Suppressor macrophage treated with lipopolysaccharide for 4 hours (primary cell): Measurements from ENCODE around the gene FXN.
"Not testable (repeated sequence)": the region's sequence is repeated elsewhere in the genome, so short reads cannot be mapped to it uniquely, and the experiment has no call there.

Source experiments
- DNase-seq: peaks from one replicate; pipeline ENCODE4 v3.0.0-alpha.2; 2020

The FXN gene

DNA sequence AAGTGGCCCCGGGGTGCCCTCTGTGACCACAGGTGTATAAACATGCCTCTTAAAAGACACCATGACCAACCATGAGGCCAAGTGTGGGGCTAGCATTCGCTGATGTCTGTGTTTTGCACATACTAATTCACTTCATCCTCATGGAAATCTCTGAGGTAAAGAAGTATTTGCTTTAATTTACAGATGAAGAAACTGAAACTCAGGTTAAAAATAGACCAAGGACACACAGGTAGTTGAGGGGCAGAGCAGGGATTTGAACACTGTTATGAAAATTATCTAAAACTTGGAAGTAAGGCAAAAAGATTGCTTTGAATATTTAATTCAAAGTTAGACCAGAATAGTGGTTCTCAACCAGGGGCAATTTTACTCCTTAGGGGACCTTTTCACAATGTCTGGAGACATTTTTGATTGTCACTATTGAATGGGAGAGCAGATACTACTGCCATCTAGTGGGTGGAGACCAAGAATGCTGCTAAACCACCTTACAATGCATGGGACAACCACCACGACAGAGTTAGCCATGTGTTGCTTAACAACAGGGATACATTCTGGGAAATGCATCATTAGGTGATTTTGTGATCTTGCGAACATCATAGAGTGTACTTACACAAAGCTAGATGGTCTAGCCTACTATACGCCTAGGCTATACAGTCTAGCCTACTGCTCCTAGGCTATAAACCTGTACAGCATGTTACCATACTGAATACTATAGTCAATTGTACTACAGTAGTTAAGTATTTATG, 8.0 kb upstream of the FXN start:
- peak; percentile 63 for DNase-seq

DNA sequence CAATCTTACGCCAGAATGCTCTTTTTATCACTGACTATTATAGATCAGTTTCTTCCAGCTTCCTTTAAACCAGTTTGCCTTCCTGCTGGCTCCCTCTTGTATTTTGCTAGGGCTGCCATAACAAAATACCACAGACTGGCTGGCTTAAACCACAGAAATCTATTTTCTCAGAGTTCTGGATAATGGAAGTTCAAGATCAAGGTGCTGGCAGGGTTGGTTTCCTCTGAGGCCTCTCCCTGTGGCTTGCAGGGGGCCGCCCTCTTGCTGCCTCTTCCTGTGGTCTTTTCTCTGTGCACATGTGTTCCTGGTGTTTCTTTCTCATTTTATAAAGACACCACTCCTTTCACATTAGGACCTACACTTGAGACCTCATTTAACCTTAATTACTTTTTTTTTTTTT, 6.8 kb upstream of the FXN start:
- no peak for DNase-seq

DNA sequence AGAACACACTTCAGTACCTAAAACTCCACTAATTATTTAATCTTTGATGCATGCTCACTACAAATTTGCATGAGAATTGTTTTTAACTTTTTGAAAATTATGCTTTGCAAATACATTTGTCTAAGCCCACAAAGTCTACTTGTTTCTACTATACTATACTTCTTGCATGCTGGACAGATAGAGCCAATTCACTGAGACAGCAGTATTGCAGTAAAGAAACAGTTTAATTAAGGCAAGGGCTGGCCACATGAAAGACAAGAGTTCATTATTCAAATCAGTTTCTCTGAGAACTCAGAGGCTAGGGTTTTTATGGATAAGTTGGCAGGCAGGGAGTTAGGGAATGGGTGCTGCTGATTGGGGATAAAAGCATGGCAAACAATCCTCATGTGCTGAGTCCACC, 6.0 kb upstream of the FXN start:
- no peak for DNase-seq

DNA sequence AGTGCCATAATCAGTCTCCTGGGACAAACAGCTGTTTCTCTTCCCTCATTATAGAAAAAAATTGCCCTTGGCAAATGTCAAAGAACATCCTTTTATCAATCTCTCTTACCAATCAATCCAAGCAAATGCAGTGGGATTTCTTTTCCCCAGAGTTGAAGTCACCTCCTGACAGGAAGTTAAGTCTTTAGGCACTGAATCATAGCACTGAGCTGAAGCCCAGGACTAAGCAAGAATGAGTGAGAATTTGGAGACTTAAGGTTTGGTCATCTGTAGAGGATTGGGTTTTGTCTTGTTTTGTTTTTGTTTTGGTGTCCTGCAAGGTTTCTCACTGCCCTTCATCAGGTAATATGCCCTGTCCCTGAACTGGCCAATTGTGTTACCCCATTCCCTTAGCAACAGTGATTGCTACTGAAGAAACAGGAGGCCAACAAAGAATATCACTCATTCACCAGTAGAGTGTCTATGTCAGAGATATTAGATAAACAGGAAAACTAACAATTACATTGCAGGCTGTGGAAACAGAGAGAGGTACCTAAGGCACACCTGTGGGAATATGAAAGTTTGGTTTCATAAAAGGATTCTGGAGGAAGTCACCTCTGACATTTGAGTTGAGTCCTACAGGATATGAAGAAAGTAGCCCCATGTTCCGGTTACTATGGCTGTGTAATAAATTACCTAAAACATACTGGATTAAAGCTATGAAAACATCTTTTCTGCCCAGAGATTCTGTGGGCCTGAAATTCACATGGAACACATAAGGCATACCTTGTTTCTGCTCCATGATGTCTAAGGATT, 4.5 kb upstream of the FXN start:
- peak; percentile 27 for DNase-seq

DNA sequence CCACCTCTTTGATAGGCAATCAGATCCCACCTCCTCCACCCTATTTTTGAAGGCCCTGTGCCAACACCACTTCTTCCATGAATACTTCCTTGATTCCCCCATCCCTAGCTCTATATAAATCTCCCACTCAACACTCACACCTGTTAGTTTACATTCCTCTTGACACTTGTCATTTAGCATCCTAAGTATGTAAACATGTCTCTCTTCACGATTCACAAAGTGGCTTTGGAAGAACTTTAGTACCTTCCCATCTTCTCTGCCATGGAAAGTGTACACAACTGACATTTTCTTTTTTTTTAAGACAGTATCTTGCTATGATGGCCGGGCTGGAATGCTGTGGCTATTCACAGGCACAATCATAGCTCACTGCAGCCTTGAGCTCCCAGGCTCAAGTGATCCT, 1.5 kb upstream of the FXN start:
- DNase-seq: no peak

DNA sequence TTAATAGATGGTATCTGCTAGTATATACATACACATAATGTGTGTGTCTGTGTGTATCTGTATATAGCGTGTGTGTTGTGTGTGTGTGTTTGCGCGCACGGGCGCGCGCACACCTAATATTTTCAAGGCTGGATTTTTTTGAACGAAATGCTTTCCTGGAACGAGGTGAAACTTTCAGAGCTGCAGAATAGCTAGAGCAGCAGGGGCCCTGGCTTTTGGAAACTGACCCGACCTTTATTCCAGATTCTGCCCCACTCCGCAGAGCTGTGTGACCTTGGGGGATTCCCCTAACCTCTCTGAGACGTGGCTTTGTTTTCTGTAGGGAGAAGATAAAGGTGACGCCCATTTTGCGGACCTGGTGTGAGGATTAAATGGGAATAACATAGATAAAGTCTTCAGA, 757 bp downstream of the FXN start:
- peak; percentile 37 for DNase-seq

DNA sequence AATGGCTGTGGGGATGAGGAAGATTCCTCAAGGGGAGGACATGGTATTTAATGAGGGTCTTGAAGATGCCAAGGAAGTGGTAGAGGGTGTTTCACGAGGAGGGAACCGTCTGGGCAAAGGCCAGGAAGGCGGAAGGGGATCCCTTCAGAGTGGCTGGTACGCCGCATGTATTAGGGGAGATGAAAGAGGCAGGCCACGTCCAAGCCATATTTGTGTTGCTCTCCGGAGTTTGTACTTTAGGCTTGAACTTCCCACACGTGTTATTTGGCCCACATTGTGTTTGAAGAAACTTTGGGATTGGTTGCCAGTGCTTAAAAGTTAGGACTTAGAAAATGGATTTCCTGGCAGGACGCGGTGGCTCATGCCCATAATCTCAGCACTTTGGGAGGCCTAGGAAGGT, 1.2 kb downstream of the FXN start:
- no peak for DNase-seq

DNA sequence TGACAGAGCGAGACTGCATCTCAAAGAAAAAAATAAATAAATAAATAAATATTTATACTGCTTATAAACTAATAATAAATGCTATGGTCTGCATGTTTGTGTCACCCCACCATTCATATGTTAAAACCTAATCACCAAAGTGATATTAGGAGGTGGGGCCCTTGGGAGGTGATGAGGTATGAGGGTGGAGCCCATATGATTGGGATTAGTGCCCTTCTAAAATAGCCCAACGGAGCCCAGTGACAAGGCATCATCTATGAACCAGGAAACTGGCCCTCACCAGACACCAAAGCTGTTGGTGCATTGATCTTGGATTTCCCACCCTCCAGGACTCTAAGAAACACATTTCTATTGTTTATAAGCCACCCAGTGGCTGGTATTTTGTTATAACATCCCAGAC, 5.1 kb downstream of the FXN start:
- DNase-seq: no peak

DNA sequence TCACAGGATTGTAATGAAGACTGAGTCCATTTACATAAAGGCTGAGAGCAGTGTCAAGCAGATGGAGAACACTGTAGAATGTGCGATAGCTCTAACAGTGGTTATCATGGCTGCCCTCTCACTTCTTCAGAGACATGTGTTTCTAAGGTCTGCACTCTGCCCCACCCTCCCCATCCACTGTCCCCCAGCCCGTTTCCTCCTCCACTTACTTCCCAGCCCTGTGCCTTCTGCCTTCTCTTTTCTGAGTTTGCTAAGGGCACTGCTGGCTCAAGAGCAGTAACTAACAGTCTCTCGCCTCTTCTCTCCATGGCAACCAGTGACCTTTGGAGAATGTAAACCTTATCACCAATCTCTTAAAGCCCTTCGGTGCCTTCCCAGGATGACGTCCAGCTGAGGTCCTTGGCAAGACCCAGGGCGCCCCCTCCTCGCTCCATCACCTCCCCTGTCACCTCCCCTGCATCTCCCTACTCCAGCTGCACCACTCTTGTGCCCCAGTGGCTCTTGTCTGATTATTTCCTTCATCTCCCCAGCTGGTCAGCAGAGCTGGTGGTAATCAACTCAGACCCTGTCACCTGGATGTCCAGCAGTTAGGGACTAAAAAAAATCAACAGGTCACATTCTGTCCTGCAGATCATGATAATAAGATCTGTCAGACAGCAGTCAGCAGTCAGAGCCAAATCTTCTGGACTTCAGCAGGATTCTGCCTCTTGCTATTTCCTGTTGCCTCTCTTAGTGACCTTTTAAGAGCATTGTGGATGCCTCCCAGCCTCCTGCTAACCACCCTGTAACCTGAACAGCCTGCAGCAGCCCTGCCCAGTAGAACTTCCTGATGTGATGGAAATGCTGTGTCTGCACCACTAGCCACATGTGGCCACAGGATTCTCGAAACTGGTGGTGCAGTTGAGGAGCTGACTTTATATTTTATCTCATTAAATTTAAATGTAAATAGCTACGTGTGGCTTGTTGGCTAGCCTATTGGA, 9.0 kb downstream of the FXN start:
- no peak for DNase-seq

DNA sequence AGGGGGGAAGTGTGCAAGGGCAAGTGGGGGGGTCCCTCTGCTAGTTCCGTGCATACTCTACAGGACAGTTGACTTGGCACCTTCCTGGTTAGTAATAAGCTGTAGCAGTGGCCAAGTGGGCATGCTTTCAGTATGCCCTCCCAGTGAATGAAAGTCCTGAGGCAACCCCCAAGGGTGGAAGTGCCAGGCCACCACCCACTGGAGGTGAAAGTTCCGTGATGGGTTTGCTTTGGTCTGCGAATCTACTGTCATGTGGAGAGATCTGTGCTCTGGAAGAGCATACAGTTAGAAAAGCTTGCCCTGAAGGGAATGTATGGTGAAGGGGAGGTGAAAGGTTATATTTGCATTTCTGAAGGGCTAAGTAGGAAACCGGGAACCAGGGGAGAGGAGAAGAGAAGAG, 10.3 kb downstream of the FXN start:
- no peak for DNase-seq

DNA sequence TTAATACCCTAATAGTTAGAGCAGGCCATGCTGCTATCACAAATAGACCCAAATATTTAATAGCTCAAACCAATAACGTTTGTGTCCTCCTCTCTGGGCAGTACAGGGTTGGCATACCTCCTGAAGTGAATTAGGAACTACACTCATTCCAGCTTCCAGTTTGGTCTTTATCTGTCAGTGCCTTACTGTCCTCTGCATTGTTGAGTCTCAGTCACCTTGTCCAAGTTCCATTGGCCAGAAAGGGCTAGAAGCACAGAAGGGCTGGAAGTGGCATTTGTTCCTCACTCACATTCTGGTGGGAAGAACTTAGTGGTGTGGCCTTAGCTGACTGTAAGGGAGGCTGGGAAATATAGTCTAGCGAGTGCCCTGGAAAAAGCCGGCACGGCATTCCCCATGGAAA, 11.2 kb downstream of the FXN start:
- no peak for DNase-seq

DNA sequence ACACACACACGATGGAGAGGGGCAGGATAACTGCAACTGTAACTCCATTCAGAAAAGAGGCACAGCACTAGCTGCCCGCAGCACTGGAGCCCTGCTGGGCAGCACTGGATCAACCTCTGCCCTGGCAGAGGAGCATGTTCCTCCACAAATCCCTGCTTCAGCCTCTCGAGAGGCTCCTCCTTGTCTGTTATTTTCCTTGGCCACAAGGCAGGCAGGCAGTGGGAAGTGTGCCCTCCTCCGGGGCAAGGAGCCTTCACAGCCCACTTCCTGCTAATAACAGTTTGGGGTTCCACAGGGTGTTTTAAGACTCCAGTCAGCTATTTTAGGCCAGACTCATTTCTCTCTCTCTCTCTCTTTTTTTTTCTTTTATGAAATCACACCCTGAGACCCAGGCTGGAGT, 11.8 kb downstream of the FXN start:
- no peak for DNase-seq

DNA sequence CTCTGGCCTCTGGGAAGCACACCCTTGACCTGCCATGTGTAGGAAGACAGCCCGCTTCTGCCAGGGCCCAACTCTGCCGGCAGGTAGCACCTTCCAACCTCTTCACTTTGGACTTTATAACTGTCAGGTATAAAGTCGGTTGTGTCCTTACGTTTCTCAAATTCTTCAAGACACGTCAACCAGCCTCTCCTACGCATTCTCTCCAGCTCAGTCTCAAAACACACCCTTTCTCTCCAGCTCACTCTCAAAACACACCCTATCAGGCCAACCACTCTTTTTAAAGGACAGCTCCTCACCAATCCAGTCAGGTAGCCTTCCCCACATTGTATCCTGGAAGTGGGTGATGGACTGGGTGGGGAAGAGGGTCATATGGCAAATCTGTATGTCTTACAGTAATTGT, 13.5 kb downstream of the FXN start:
- no peak for DNase-seq

DNA sequence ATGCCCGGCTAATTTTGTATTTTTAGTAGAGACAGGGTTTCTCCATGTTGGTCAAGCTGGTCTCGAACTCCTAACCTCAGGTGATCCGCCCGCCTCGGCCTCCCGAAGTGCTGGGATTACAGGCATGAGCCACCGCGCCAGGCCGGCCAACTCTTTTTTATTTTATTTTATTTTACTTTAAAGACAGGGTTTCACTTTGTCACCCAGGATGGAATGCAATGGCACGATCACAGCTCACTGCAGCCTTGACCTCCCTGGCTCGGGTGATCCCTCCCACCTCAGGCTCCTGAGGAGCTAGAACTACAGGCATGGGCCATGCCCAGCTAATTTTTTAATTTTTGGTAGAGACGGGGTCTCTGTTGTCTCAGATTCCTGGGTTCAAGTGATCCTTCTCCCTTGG, 15.4 kb downstream of the FXN start:
- not testable (repeated sequence) for DNase-seq

DNA sequence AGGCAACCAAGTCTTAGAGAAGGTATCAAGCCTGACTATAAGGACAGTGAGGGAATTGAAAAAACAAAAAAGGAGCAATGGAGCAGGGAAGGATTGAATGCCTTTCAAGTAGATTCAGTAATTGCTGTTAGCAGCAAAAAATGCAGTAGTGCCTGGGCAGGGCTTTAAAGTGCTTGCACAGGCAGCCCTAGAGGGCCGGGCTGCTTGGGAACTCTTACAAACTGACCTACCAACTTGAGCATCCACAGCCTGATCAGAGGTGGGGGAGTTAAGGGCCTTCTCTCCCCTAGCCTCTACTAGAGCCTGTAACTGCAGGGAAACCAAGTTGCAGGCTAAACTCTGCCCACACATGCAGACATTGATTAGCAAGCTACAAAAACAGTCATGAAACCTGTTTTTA, 19.4 kb downstream of the FXN start:
- no peak for DNase-seq

DNA sequence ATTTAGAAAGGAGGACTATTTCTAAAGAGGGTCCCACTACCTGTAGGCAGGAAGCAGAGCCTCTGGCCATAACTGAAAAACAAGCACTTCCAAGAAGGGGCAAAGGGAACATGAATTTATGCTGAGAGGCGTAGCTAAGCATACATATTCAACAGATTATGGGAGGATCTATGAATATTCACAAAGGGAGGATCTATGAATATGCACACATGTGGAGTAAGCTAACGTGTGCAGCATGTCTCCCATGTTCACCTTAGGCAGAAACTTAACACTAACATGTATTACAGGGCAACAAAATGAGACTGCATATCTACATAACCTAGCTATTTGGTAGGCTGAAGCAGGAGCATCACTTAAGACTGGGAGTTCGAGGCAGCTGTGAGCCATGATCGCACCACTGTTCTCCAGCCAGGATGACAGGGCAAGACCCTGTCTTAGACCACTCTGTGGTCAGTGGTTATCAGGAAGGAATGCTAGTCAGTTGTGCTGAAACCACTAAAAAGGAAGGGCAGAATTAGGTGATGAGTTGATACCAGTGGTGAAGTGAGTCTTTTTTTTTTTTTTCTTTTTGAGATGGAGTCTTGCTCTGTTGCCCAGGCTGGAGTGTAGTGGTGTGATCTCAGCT, 20.8 kb downstream of the FXN start:
- DNase-seq: no peak

DNA sequence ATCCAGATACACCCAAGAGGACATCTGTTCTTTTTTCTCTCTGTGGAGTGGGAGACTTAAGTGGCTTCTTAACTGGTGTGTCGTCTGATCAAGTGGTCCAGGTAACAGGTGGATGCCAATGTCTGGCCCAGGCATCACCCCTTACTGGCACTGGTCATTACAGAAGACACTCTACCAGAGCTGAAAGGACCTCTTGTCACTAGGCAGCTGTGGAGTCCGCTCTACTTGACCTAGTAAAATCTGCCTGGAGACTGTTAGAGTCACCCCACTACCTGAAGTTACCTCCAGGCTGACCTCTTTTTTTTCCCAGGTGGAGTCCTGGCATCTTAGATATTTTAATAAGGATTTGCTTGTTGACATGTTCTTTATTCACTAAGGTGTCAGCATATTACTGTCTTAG, 22.5 kb downstream of the FXN start:
- no peak for DNase-seq

DNA sequence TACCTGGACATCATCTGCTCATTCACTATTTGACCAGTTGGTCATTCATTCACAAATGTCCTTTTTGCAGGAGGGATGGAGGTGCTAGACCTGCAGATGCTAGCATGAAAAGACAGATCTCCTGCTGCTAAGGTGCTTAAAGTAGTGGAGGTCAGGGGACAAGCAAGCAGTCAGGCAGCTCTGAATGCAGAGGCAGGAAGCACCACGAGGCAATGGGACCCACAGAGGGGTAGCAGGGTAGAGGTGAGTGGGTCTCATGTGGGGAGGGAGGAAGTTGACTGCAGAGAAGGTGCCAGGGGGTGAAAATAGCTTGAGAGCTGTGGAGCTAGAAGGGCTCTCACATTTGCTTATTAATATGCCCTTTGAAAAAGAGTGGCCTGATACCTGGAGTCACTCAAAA, 25.2 kb downstream of the FXN start:
- DNase-seq: no peak

DNA sequence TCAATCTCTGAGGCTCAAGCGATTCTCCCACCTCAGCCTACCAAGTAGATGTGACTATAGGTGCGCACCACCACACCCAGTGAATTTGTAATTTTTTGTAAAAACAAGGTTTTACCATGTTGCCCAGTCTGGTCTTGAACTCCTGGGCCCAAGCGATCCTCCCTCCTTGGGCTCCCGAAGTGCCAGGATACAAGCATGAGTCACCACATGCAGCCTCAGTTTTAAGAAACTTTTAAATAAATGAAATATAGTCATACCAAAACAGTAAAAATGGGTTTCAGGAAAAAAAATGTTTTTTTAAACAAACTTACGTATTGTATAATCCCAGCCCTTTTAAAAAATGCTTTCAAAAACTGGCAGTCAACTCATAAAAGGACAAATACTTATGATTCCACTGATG, 26.6 kb downstream of the FXN start:
- DNase-seq: no peak

DNA sequence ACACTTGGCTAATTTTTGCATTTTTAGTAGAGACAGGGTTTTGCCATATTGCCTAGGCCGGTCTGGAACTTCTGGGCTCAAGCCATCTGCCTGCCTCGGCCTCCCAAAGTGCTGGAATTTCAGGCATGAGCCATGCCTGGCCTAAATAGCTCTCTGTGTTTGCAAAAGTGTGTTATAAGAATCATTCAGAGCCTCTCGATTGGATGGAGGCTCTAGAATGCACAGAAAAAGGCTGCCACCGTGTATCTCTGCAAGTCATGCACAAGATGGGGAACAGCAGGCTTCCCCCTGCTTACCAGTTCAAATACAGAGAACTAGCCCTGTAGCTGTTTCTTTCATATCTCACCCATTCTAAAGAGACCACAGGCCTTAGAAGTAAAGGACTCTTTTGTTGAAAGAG, 28.3 kb downstream of the FXN start:
- DNase-seq: no peak

DNA sequence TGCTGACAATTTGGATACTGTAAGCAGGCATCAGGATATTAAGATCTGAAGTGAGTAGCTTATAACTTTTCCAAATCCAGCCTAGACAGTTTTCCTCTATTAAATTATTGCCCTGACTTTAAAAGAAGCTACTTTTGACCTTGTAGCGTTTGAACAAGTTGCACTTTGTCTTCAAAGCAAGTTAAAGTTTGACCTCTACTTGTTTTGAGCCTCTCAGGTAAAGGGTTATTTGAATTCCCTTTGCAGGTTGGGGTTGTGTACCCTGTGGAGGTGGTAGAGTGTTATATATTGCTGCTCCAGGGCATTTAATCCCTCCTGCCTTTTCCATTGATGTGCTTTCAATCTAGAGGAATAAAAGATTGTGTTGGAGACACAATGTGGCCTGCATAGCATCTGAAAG, 30.1 kb downstream of the FXN start:
- DNase-seq: no peak

DNA sequence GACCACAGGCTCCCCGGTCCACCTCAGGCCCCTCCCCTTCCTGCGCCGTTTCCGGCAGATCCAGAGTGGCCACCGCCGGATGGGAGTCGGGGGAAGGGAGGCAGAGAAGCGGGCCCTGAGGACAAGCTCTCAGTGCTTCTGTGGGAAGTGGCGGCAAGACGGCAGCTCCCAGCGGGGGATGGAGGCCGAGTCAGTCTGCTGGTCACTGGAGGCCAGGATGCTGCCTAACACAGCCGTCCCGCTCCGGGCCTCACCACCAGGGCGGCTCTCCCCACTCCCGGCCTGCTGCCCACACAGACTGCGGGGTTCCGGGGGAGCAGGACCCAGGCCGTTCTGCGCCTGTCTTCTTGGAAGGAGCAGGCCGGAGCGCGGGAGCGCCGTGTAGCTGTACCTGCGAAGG, 31.4 kb downstream of the FXN start:
- no peak for DNase-seq

DNA sequence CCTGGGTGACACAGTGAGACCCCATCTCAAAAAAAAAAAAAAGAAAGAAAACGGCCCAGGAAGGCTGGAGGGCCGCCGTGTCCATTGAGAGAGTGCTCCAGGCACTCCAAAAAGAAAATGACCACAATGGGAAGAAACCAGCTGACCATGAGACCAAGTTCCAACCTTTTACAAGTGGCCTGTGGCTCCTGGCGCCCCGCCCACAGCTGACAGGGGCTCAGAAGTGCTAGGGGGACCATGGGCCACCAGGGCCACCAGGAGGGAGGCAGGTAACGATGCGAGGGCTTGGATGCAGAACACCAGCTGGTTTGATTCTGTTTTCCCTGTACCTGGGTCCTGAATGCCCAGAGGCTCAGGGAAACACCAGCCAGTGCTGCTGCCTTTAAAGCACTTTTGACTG, 34.6 kb downstream of the FXN start:
- DNase-seq: no peak
